Fibroblast of pulmonary artery (primary cell): ENCODE results near the gene DAPK3.

ENCODE experiments used
- DNase-seq: peaks from one replicate; pipeline ENCODE4 v3.0.0-alpha.2; 2010; ENCODE audit warnings: low read depth
- H3K4me3 ChIP-seq: replicated peaks from 2 replicates; pipeline ENCODE4 v1.5.1; 2011; ENCODE audit warnings: low read depth, mild to moderate bottlenecking, control low read depth, low read length, moderate library complexity
- TF ChIP-seq, protein P1 (sequence below): IDR thresholded peaks from 2 replicates; pipeline ENCODE4 v1.5.1; 2011; ENCODE audit warnings: mild to moderate bottlenecking, control low read depth, low read length, inconsistent platforms; ENCODE audit errors: missing control alignments

Gene DAPK3

DNA sequence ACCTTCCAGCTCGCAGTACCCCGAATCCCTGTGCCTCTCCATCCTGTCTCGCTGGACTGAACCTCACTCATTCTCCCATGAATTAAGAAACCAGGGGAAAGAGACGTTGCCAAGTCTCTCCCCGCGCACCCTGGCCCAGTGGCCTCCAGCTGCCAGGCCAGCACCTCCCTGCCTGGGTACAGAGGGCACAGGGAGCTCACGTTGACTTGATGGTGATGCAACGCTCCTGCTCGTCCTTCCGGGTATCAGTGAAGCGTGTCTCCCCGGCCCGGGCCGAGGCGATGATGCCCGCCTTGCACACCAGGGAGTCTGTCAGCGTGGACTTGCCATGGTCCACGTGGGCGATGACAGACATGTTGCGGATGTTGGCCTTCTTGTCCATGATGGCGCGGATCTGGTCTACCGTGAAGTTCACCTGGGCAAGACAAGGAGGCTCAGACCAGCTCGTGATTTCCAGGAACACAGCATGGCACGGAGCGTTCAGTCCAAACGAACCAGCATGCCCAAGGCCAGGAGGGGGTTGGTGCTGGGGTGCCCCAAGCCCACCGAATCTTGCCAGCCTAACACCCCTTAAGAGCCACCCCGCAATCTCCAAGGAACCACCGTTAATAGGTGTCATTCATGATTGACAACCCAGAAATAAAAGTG is 13.2 kb upstream of the DAPK3 start:
- TF ChIP-seq, protein P1, sequence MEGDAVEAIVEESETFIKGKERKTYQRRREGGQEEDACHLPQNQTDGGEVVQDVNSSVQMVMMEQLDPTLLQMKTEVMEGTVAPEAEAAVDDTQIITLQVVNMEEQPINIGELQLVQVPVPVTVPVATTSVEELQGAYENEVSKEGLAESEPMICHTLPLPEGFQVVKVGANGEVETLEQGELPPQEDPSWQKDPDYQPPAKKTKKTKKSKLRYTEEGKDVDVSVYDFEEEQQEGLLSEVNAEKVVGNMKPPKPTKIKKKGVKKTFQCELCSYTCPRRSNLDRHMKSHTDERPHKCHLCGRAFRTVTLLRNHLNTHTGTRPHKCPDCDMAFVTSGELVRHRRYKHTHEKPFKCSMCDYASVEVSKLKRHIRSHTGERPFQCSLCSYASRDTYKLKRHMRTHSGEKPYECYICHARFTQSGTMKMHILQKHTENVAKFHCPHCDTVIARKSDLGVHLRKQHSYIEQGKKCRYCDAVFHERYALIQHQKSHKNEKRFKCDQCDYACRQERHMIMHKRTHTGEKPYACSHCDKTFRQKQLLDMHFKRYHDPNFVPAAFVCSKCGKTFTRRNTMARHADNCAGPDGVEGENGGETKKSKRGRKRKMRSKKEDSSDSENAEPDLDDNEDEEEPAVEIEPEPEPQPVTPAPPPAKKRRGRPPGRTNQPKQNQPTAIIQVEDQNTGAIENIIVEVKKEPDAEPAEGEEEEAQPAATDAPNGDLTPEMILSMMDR: no peak
- DNase-seq: peak; percentile 55

DNA sequence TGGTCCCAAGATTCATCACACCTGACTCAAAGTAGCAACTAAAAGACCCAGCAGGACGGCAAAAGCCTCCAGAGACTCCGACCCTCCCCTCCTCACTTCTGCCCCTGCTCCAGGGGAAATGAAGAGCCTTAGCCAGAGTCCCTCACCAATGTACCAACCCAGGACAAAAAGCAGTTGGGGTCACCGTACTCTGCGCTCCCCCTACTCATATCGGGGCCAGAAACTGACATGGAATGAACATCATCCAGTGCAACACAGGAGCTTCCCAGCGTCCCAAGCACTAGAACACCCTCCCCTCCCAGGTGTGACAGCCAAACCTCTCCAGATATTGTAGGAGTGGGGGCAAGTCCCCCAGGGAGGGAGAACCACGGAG is 12.6 kb upstream of the DAPK3 start:
- peak overlapping the region; percentile 100 for H3K4me3 ChIP-seq
- DNase-seq: no peak
- TF ChIP-seq, protein P1: no peak

More for the DNA sequence above, 13.2 kb upstream of the DAPK3 start:
- H3K4me3 ChIP-seq: peak overlapping the region; percentile 100

DNA sequence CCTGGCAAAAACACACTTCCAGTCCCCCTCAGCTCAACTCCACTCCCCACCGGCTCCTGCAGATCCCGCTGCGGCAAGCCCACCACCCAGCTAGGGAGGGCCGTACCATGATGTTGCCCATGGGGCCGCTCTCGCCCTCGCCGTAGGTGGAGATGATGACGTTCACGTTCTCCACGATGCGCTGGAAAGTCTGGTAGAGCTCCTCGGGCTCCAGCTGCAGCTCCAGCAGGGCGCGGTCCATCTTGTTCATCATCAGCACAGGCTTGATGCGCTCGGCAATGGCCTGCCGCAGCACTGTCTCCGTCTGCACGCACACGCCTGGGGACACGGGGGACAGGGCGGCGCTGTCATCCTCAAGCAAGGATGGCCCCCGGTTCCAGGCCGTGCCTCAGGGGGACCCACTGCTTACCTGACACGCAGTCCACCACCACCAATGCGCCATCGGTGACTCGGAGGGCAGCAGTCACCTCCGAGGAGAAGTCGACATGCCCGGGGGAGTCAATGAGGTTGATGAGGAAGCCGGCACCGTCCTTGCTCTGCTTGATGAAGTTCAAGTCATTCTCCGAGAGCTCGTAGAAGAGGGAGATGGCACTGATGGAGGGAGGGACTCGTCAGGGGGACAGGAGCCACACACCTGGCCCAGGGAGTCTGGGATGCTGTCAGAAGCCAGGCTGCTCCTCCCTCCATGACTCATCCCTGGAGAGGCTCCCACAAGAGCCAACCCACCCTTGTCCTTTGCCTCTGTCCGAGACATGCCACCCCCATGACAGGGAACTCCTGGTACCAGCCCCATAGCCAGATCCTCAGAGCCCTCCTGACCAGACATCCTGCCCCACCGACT is 12.0 kb upstream of the DAPK3 start:
- TF ChIP-seq, protein P1: no peak
- DNase-seq: peak; percentile 42
- peak overlapping the region; percentile 100 for H3K4me3 ChIP-seq

DNA sequence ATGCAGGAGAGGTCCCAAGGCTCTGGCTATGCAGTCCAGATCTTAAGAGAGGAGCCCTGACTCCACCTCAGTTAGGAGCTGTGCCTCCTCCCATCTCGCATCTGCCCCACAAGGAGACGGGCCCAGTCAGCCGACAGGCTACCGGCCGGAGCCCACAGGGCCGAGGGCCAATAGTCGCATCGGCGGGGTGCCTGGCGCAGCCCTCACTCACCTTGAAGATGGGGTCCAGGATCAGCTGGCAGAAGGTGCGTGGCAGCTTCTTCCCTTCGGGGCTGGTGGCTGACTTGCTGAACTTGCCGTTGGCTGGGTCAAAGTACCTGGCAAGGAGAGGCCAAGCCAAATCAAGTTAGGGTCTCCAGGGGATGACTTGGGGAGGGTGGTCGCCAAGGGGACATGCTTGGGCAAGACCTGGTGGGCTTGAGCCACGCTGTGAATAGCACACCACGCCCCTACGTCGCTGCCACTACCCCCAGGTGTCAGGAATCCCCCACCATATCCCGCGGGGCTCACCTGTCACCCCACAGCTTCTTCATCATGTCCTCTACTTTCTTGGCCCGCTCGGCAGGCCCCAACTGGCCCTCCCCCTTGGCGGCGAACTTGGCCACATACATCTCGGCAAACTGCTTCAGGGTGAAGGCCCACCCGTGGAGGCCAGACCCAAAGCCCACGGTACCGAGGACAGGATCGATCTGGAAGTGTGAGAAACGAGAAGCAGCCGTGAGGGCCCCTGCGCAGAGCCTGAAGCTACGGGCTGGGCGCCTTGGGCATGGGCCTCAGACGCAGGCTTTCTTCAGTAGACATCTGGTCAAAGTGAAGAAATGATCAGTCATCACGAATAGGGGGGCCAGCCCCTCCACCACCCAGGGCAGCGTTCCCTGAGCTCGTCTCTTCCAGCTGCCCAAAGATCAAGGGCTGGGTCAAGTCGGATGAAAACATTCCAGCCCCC is 11.1 kb upstream of the DAPK3 start:
- TF ChIP-seq, protein P1: no peak
- no peak overlapping the region for H3K4me3 ChIP-seq
- DNase-seq: no peak

DNA sequence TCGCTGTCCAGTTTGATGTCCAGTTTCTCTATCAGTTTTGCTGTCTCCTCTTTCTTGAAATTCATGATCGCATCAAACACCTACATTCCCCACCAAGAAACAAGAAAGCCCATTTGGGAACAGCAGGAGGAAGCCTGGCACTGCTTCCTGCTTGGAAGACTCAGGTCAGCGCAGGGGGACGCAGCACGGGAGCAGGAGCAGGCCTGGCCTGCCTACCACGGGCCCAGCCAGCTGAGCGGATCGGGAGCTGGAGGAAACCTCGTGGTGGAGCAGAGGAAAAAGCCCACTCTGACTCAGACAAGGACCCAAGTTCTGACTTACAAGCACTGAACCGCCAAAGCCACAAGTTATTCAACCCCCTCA is 10.5 kb upstream of the DAPK3 start:
- TF ChIP-seq, protein P1: no peak
- H3K4me3 ChIP-seq: no peak overlapping the region

DNA sequence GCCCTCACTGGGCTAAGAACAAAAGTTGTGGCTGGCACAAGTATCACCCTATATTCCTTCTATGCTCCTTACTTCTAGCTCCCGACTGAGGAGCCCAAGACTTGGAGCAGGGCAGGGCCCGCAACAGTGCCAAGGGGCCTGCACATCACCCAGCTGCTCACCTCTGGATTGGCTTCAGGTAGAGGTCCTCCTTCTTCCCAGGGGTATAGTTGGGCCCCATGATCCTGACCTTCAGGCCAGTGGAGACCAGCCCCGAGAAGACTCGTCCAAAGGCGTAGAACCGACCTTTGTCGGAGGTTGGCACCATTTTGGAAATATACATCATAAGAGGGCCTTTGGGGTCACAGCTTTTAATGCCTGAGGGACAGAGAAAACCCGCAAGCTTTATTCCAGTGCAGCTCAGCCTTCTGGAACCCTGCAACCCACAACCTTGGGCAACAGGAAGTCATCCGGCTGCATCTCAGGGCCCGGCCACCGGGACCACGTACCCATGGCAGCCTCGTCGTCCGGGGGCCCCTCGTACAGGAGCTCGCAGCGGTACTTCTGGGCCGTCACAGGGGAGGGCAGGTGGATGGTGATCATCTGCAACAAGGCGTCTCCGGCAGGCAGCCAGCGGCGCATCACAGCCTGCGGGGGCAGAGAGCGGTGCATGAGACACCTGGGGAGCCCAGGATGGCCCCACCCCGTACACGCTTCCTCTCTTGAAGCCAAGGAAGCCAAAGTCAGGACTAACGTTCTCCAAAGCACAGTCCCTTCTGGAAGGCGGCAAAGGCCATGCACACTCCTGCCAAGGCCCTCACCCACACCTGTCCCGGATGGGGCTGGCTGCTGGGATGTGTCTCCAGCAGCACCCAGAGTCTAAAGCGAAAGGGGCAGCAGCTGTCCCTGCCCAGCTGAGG is 9.7 kb upstream of the DAPK3 start:
- TF ChIP-seq, protein P1: no peak
- H3K4me3 ChIP-seq: no peak overlapping the region
- no peak for DNase-seq

More for the DNA sequence above, 10.5 kb upstream of the DAPK3 start:
- DNase-seq: no peak
